HUES6 (cell line): ENCODE measurements around the gene GALNT15.

Experiments
- H3K27ac ChIP-seq: 2 replicates; pipeline ENCODE4 v1.7.0; 2013; ENCODE audit warnings: low read depth, mild to moderate bottlenecking, low read length, inconsistent platforms
- H3K27me3 ChIP-seq: 2 replicates; pipeline ENCODE4 v1.6.1; 2013; ENCODE audit warnings: low read length; ENCODE audit not compliant: control insufficient read depth, insufficient read depth
- H3K36me3 ChIP-seq: 2 replicates; pipeline ENCODE4 v1.6.1; 2013; ENCODE audit warnings: low read length; ENCODE audit not compliant: control insufficient read depth, insufficient read depth
- H3K4me1 ChIP-seq: 2 replicates; pipeline ENCODE4 v1.6.1; 2013; ENCODE audit warnings: low read length; ENCODE audit not compliant: control insufficient read depth, insufficient read depth
- H3K4me3 ChIP-seq: 2 replicates; pipeline ENCODE4 v1.5.1; 2013; ENCODE audit warnings: low read depth, low read length
- H3K9ac ChIP-seq: one replicate; pipeline ENCODE4 v1.6.1; 2013; ENCODE audit warnings: mild to moderate bottlenecking, low read length
- H3K9me3 ChIP-seq: 2 replicates; pipeline ENCODE4 v1.6.1; 2013; ENCODE audit warnings: low read depth, low read length; ENCODE audit not compliant: control insufficient read depth, insufficient read depth

The GALNT15 gene

GRCh38 chr3:16179261-16179660 lies 4.8 kb downstream of the GALNT15 start:
- H3K4me1 ChIP-seq, result peaks cover 20% of the 10 kb centered on the region; the same call in 1 of the 2 replicates
- no peak overlapping the region for H3K4me3 ChIP-seq
- no peaks in the 10 kb centered on the region for H3K9me3 ChIP-seq
- peaks cover 26% of the 10 kb centered on the region for H3K27me3 ChIP-seq
- no peaks in the 10 kb centered on the region for H3K36me3 ChIP-seq
- no peak overlapping the region for H3K27ac ChIP-seq
- H3K9ac ChIP-seq, result no peak overlapping the region

- peaks cover 18% of the 10 kb centered on the region; the same call in 1 of the 2 replicates for H3K27me3 ChIP-seq
- H3K36me3 ChIP-seq, result no peaks in the 10 kb centered on the region
- peaks cover 20% of the 10 kb centered on the region; the same call in 1 of the 2 replicates for H3K4me1 ChIP-seq
- H3K27ac ChIP-seq, result no peak overlapping the region
- no peak overlapping the region for H3K9ac ChIP-seq
- no peaks in the 10 kb centered on the region for H3K9me3 ChIP-seq
- H3K4me3 ChIP-seq, result no peak overlapping the region
Observed at GRCh38 chr3:16179771-16180736, 5.6 kb downstream of the GALNT15 start.

- no peaks in the 10 kb centered on the region for H3K36me3 ChIP-seq
- H3K4me1 ChIP-seq, result peaks cover 20% of the 10 kb centered on the region; the same call in 1 of the 2 replicates
- no peak overlapping the region for H3K27ac ChIP-seq
Observed at GRCh38 chr3:16180737-16181134, 6.3 kb downstream of the GALNT15 start.

GRCh38 chr3:16181361-16181760 lies 6.9 kb downstream of the GALNT15 start:
- Histone ChIP-seq H3K4me1 (peaks cover 20% of the 10 kb centered on the region; the same call in 1 of the 2 replicates), H3K9ac (no peak overlapping the region), H3K9me3 (no peaks in the 10 kb centered on the region), H3K4me3 (no peak overlapping the region), H3K27ac (no peak overlapping the region), H3K27me3 (peaks cover 9% of the 10 kb centered on the region; the same call in 1 of the 2 replicates), H3K36me3 (no peaks in the 10 kb centered on the region)

More at GRCh38 chr3:16180737-16181134, 6.3 kb downstream of the GALNT15 start:
- H3K9me3 ChIP-seq, result no peaks in the 10 kb centered on the region
- no peak overlapping the region for H3K4me3 ChIP-seq
- peaks cover 11% of the 10 kb centered on the region; the same call in 1 of the 2 replicates for H3K27me3 ChIP-seq
- H3K9ac ChIP-seq, result no peak overlapping the region

- H3K4me3 ChIP-seq, result no peak overlapping the region
- no peak overlapping the region for H3K27ac ChIP-seq
- H3K9ac ChIP-seq, result no peak overlapping the region
- no peaks in the 10 kb centered on the region for H3K36me3 ChIP-seq
- peaks cover 9% of the 10 kb centered on the region; the same call in 1 of the 2 replicates for H3K27me3 ChIP-seq
- no peaks in the 10 kb centered on the region for H3K9me3 ChIP-seq
- peaks cover 20% of the 10 kb centered on the region; the same call in 1 of the 2 replicates for H3K4me1 ChIP-seq
Observed at GRCh38 chr3:16182183-16182582, 7.7 kb downstream of the GALNT15 start.

GRCh38 chr3:16182612-16183011 lies 8.1 kb downstream of the GALNT15 start:
- no peaks in the 10 kb centered on the region for H3K36me3 ChIP-seq
- no peaks in the 10 kb centered on the region for H3K9me3 ChIP-seq
- H3K4me1 ChIP-seq, result peaks cover 20% of the 10 kb centered on the region; the same call in 1 of the 2 replicates
- H3K4me3 ChIP-seq, result no peak overlapping the region
- H3K27ac ChIP-seq, result no peak overlapping the region
- H3K9ac ChIP-seq, result no peak overlapping the region
- H3K27me3 ChIP-seq, result peaks cover 5% of the 10 kb centered on the region; the same call in 1 of the 2 replicates

- H3K9me3 ChIP-seq, result no peaks in the 10 kb centered on the region
- H3K36me3 ChIP-seq, result no peaks in the 10 kb centered on the region
- H3K27me3 ChIP-seq, result peaks cover under 1% of the 10 kb centered on the region; the same call in 1 of the 2 replicates
- H3K4me3 ChIP-seq, result no peak overlapping the region
- H3K9ac ChIP-seq, result no peak overlapping the region
- H3K4me1 ChIP-seq, result peaks cover 18% of the 10 kb centered on the region; the same call in 1 of the 2 replicates
- no peak overlapping the region for H3K27ac ChIP-seq
Observed at GRCh38 chr3:16183082-16183481, 8.6 kb downstream of the GALNT15 start.

- Histone ChIP-seq H3K4me3 (no peak overlapping the region), H3K36me3 (no peaks in the 10 kb centered on the region), H3K4me1 (peaks cover 14% of the 10 kb centered on the region; the same call in 1 of the 2 replicates), H3K9ac (no peak overlapping the region), H3K27ac (no peak overlapping the region), H3K27me3 (no peaks in the 10 kb centered on the region), H3K9me3 (no peaks in the 10 kb centered on the region)
Observed at GRCh38 chr3:16183601-16184270, 9.3 kb downstream of the GALNT15 start.

- H3K27ac ChIP-seq, result no peak overlapping the region
- peaks cover 7% of the 10 kb centered on the region; the same call in 1 of the 2 replicates for H3K4me1 ChIP-seq
- H3K36me3 ChIP-seq, result no peaks in the 10 kb centered on the region
- no peak overlapping the region for H3K9ac ChIP-seq
- no peaks in the 10 kb centered on the region for H3K9me3 ChIP-seq
- no peaks in the 10 kb centered on the region for H3K27me3 ChIP-seq
- no peak overlapping the region for H3K4me3 ChIP-seq
Observed at GRCh38 chr3:16186086-16186485, 11.6 kb downstream of the GALNT15 start.

GRCh38 chr3:16186565-16186964 lies 12.1 kb downstream of the GALNT15 start:
- Histone ChIP-seq H3K9ac (no peak overlapping the region), H3K4me3 (no peak overlapping the region), H3K27ac (no peak overlapping the region), H3K9me3 (no peaks in the 10 kb centered on the region), H3K27me3 (no peaks in the 10 kb centered on the region), H3K36me3 (no peaks in the 10 kb centered on the region), H3K4me1 (peaks cover 2% of the 10 kb centered on the region; the same call in 1 of the 2 replicates)
